GM23338 (cell line): ENCODE results near the gene SRGAP2B.
"Not testable (repeated sequence)": the region's sequence is repeated elsewhere in the genome, so short reads cannot be mapped to it uniquely, and the experiment has no call there.

Experiments used
- CREB1 ChIP-seq: fragments of 250-450 bp; sonication (Bioruptor Pico); IDR thresholded peaks from 2 replicates; pipeline ENCODE4 v1.5.0; 2020; ENCODE audit warnings: low read depth, mild to moderate bottlenecking, moderate library complexity
- ETS1 ChIP-seq: IDR thresholded peaks from 2 replicates; pipeline ENCODE4 v1.6.1; 2016; ENCODE audit warnings: antibody characterized with exemption
- EZH2 ChIP-seq: fragments of 200-600 bp; sonication (generic); IDR thresholded peaks from one replicate; pipeline ENCODE4 v1.8.0; 2017; ENCODE audit warnings: antibody characterized with exemption, mild to moderate bottlenecking, low read depth; ENCODE audit not compliant: unreplicated experiment
- EZH2phosphoT487 ChIP-seq: fragments of 200-600 bp; sonication (generic); IDR thresholded peaks from one replicate; pipeline ENCODE4 v1.8.1; 2018; ENCODE audit warnings: antibody characterized with exemption; ENCODE audit not compliant: unreplicated experiment
- JUNB ChIP-seq: IDR thresholded peaks from one replicate; pipeline ENCODE4 v1.6.1; 2016; ENCODE audit warnings: antibody characterized with exemption; ENCODE audit not compliant: unreplicated experiment
- NANOG ChIP-seq: IDR thresholded peaks from 2 replicates; pipeline ENCODE4 v1.6.1; 2016; ENCODE audit warnings: antibody characterized with exemption, borderline replicate concordance
- POLR2AphosphoS5 ChIP-seq: IDR thresholded peaks from 2 replicates; pipeline ENCODE4 v1.6.1; 2016; ENCODE audit warnings: antibody characterized with exemption, low read depth
- ZNF114 ChIP-seq: fragments of 250-450 bp; sonication (Bioruptor Pico); IDR thresholded peaks from 2 replicates; pipeline ENCODE4 v1.5.0; 2020; ENCODE audit warnings: mild to moderate bottlenecking, moderate library complexity
- TF ChIP-seq, protein P1 (sequence below), 2 experiments: fragments of 200-600 bp in 1 of 2; sonication (generic) in 1 of 2; conservative IDR thresholded peaks; 2 replicates each; pipeline versions ENCODE4 v1.5.1 to v1.6.1; 2016 to 2017; ENCODE audit warnings: antibody characterized with exemption in 2 of 2, low read depth in 2 of 2, mild to moderate bottlenecking in 2 of 2, moderate library complexity in 1 of 2
- TF ChIP-seq, protein P2 (sequence below): IDR thresholded peaks from one replicate; pipeline ENCODE4 v1.6.1; 2018; ENCODE audit warnings: antibody characterized with exemption; ENCODE audit not compliant: unreplicated experiment
- TF ChIP-seq, protein P3 (sequence below): fragments of 250-450 bp; sonication (Bioruptor Pico); IDR thresholded peaks from 2 replicates; pipeline ENCODE4 v1.5.0; 2020; ENCODE audit warnings: mild to moderate bottlenecking, moderate library complexity

GRCh38 chr1:145093517-145094149 is 1.5 kb downstream of the SRGAP2B start:
- TF ChIP-seq CREB1 (CRISPR knock-in tag); EZH2; POLR2AphosphoS5; EZH2phosphoT487; ETS1; NANOG; JUNB; ZNF114 (CRISPR knock-in tag): not testable (repeated sequence)
- TF ChIP-seq, protein P1, sequence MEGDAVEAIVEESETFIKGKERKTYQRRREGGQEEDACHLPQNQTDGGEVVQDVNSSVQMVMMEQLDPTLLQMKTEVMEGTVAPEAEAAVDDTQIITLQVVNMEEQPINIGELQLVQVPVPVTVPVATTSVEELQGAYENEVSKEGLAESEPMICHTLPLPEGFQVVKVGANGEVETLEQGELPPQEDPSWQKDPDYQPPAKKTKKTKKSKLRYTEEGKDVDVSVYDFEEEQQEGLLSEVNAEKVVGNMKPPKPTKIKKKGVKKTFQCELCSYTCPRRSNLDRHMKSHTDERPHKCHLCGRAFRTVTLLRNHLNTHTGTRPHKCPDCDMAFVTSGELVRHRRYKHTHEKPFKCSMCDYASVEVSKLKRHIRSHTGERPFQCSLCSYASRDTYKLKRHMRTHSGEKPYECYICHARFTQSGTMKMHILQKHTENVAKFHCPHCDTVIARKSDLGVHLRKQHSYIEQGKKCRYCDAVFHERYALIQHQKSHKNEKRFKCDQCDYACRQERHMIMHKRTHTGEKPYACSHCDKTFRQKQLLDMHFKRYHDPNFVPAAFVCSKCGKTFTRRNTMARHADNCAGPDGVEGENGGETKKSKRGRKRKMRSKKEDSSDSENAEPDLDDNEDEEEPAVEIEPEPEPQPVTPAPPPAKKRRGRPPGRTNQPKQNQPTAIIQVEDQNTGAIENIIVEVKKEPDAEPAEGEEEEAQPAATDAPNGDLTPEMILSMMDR (conservative IDR thresholded peaks at IDR 0.05; ENCODE audit: low read depth in 2 of 2) = not testable (repeated sequence)
- TF ChIP-seq, protein P2, sequence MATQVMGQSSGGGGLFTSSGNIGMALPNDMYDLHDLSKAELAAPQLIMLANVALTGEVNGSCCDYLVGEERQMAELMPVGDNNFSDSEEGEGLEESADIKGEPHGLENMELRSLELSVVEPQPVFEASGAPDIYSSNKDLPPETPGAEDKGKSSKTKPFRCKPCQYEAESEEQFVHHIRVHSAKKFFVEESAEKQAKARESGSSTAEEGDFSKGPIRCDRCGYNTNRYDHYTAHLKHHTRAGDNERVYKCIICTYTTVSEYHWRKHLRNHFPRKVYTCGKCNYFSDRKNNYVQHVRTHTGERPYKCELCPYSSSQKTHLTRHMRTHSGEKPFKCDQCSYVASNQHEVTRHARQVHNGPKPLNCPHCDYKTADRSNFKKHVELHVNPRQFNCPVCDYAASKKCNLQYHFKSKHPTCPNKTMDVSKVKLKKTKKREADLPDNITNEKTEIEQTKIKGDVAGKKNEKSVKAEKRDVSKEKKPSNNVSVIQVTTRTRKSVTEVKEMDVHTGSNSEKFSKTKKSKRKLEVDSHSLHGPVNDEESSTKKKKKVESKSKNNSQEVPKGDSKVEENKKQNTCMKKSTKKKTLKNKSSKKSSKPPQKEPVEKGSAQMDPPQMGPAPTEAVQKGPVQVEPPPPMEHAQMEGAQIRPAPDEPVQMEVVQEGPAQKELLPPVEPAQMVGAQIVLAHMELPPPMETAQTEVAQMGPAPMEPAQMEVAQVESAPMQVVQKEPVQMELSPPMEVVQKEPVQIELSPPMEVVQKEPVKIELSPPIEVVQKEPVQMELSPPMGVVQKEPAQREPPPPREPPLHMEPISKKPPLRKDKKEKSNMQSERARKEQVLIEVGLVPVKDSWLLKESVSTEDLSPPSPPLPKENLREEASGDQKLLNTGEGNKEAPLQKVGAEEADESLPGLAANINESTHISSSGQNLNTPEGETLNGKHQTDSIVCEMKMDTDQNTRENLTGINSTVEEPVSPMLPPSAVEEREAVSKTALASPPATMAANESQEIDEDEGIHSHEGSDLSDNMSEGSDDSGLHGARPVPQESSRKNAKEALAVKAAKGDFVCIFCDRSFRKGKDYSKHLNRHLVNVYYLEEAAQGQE = not testable (repeated sequence)
- TF ChIP-seq, protein P3, sequence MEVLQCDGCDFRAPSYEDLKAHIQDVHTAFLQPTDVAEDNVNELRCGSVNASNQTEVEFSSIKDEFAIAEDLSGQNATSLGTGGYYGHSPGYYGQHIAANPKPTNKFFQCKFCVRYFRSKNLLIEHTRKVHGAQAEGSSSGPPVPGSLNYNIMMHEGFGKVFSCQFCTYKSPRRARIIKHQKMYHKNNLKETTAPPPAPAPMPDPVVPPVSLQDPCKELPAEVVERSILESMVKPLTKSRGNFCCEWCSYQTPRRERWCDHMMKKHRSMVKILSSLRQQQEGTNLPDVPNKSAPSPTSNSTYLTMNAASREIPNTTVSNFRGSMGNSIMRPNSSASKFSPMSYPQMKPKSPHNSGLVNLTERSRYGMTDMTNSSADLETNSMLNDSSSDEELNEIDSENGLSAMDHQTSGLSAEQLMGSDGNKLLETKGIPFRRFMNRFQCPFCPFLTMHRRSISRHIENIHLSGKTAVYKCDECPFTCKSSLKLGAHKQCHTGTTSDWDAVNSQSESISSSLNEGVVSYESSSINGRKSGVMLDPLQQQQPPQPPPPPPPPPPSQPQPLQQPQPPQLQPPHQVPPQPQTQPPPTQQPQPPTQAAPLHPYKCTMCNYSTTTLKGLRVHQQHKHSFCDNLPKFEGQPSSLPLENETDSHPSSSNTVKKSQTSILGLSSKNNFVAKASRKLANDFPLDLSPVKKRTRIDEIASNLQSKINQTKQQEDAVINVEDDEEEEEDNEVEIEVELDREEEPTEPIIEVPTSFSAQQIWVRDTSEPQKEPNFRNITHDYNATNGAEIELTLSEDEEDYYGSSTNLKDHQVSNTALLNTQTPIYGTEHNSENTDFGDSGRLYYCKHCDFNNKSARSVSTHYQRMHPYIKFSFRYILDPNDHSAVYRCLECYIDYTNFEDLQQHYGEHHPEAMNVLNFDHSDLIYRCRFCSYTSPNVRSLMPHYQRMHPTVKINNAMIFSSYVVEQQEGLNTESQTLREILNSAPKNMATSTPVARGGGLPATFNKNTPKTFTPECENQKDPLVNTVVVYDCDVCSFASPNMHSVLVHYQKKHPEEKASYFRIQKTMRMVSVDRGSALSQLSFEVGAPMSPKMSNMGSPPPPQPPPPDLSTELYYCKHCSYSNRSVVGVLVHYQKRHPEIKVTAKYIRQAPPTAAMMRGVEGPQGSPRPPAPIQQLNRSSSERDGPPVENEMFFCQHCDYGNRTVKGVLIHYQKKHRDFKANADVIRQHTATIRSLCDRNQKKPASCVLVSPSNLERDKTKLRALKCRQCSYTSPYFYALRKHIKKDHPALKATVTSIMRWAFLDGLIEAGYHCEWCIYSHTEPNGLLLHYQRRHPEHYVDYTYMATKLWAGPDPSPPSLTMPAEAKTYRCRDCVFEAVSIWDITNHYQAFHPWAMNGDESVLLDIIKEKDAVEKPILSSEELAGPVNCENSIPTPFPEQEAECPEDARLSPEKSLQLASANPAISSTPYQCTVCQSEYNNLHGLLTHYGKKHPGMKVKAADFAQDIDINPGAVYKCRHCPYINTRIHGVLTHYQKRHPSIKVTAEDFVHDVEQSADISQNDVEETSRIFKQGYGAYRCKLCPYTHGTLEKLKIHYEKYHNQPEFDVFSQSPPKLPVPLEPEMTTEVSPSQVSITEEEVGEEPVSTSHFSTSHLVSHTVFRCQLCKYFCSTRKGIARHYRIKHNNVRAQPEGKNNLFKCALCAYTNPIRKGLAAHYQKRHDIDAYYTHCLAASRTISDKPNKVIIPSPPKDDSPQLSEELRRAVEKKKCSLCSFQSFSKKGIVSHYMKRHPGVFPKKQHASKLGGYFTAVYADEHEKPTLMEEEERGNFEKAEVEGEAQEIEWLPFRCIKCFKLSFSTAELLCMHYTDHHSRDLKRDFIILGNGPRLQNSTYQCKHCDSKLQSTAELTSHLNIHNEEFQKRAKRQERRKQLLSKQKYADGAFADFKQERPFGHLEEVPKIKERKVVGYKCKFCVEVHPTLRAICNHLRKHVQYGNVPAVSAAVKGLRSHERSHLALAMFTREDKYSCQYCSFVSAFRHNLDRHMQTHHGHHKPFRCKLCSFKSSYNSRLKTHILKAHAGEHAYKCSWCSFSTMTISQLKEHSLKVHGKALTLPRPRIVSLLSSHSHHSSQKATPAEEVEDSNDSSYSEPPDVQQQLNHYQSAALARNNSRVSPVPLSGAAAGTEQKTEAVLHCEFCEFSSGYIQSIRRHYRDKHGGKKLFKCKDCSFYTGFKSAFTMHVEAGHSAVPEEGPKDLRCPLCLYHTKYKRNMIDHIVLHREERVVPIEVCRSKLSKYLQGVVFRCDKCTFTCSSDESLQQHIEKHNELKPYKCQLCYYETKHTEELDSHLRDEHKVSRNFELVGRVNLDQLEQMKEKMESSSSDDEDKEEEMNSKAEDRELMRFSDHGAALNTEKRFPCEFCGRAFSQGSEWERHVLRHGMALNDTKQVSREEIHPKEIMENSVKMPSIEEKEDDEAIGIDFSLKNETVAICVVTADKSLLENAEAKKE (CRISPR knock-in tag) = not testable (repeated sequence)
